ENCODE results near the gene CRLF2. TPM values are rescaled to one million over a fixed set of nuclear protein-coding genes. Genes with fewer than 3 reads are reported as not detected.
A peak's percentile ranks its signal among the peaks of the same experiment; 100 is the strongest.

Gene CRLF2
- total RNA-seq, 1 donor from 2014 or later: not detected

GRCh38 chrX:1210844-1211243 lies 1.6 kb downstream of the CRLF2 start:
- H3K4me3 Mint-ChIP-seq (ENCODE audit: unreplicated experiment): no peak overlapping the region
- no peaks in the 10 kb centered on the region for H3K36me3 Mint-ChIP-seq (ENCODE audit: unreplicated experiment)
- no peak for DNase-seq (ENCODE audit: extremely low spot score, unreplicated experiment)
- H3K27ac Mint-ChIP-seq (ENCODE audit: unreplicated experiment): no peak overlapping the region
- no peaks in the 10 kb centered on the region for H3K27me3 Mint-ChIP-seq (ENCODE audit: unreplicated experiment)
- H3K9me3 Mint-ChIP-seq (ENCODE audit: unreplicated experiment): no peaks in the 10 kb centered on the region
- peaks cover 19% of the 10 kb centered on the region for H3K4me1 Mint-ChIP-seq (ENCODE audit: unreplicated experiment)
- no peak for TF ChIP-seq CTCF (IDR thresholded peaks at IDR 0.05)

DNA sequence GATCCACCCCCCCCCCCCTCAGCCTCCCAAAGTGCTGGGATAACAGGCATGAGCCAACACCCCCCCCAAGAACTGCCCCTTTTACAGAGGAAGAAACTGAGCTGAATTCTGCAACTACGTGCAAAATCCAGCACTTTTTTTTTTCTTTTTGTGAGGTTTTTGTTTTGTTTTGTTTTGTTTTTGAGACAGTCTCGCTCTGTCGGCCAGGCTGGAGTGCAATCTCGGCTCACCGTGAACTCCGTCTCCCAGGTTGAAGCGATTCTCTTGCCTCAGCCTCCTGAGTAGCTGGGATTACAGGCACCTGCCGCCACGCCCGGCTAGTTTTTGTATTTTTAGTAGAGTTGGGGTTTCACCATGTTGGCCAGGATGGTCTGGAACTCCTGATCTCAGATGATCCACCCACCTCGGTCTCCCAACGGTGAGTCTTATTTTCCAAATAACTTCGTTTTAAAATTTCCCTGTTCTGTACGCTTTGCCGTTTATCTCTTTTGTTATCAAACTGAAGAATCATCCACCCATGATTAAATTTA lies 4.9 kb downstream of the CRLF2 start:
- Mint-ChIP-seq H3K36me3 (ENCODE audit: unreplicated experiment) (no peaks in the 10 kb centered on the region), H3K4me1 (ENCODE audit: unreplicated experiment) (peaks cover 21% of the 10 kb centered on the region), H3K9me3 (ENCODE audit: unreplicated experiment) (no peaks in the 10 kb centered on the region), H3K27ac (ENCODE audit: unreplicated experiment) (peak overlapping the region; percentile 92), H3K4me3 (ENCODE audit: unreplicated experiment) (no peak overlapping the region), H3K27me3 (ENCODE audit: unreplicated experiment) (no peaks in the 10 kb centered on the region)
- DNase-seq (ENCODE audit: extremely low spot score, unreplicated experiment): no peak
- no peak for TF ChIP-seq CTCF (IDR thresholded peaks at IDR 0.05)

GRCh38 chrX:1205681-1206611 lies 6.5 kb downstream of the CRLF2 start:
- Mint-ChIP-seq H3K27ac (ENCODE audit: unreplicated experiment) (no peak overlapping the region), H3K36me3 (ENCODE audit: unreplicated experiment) (no peaks in the 10 kb centered on the region), H3K9me3 (ENCODE audit: unreplicated experiment) (no peaks in the 10 kb centered on the region), H3K4me1 (ENCODE audit: unreplicated experiment) (peaks cover 14% of the 10 kb centered on the region), H3K4me3 (ENCODE audit: unreplicated experiment) (peak overlapping the region; percentile 67), H3K27me3 (ENCODE audit: unreplicated experiment) (no peaks in the 10 kb centered on the region)
- DNase-seq (ENCODE audit: extremely low spot score, unreplicated experiment): peak; percentile 34
- no peak for TF ChIP-seq CTCF (IDR thresholded peaks at IDR 0.05)

DNA sequence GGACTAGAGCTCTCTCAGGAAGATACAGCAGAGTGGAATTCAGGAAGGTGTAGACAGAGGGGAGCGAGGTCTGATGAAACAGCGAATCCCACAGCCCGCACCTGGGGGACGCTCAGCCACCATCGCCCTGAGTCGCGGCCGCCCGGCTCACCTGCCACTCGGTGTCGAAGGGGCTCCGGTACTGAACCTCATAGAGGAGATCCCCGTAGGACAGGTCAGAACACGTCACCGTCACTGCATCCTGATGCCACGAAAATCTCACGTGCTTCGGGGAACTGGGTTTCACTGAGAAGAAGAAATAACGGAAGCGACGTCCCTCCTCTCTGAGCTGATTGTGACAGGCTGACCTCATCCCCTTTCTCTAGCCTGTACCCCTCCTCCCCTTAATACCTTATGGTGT lies 10.2 kb downstream of the CRLF2 start:
- Mint-ChIP-seq H3K4me1 (ENCODE audit: unreplicated experiment) (peaks cover 2% of the 10 kb centered on the region), H3K27me3 (ENCODE audit: unreplicated experiment) (no peaks in the 10 kb centered on the region)

More for the DNA sequence above, 10.2 kb downstream of the CRLF2 start:
- H3K4me3 Mint-ChIP-seq (ENCODE audit: unreplicated experiment): no peak overlapping the region
- TF ChIP-seq CTCF (IDR thresholded peaks at IDR 0.05): no peak
- no peaks in the 10 kb centered on the region for H3K9me3 Mint-ChIP-seq (ENCODE audit: unreplicated experiment)
- DNase-seq (ENCODE audit: extremely low spot score, unreplicated experiment): peak; percentile 83
- H3K27ac Mint-ChIP-seq (ENCODE audit: unreplicated experiment): no peak overlapping the region
- no peaks in the 10 kb centered on the region for H3K36me3 Mint-ChIP-seq (ENCODE audit: unreplicated experiment)

Measured in osteocyte (in vitro differentiated cells).